GM12875 (cell line): ENCODE measurements around the gene MGAT5.

ENCODE experiments used
- H3K4me3 ChIP-seq: one replicate; pipeline ENCODE4 v1.5.1; 2011; ENCODE audit warnings: low read depth, low read length, control low read depth
- TF ChIP-seq, protein P1 (sequence below): IDR thresholded peaks from 2 replicates; pipeline ENCODE4 v1.5.1; 2011; ENCODE audit warnings: low read depth, mild to moderate bottlenecking, control low read depth, inconsistent platforms, low read length, moderate library complexity, borderline replicate concordance; ENCODE audit not compliant: insufficient read depth

The MGAT5 gene

DNA sequence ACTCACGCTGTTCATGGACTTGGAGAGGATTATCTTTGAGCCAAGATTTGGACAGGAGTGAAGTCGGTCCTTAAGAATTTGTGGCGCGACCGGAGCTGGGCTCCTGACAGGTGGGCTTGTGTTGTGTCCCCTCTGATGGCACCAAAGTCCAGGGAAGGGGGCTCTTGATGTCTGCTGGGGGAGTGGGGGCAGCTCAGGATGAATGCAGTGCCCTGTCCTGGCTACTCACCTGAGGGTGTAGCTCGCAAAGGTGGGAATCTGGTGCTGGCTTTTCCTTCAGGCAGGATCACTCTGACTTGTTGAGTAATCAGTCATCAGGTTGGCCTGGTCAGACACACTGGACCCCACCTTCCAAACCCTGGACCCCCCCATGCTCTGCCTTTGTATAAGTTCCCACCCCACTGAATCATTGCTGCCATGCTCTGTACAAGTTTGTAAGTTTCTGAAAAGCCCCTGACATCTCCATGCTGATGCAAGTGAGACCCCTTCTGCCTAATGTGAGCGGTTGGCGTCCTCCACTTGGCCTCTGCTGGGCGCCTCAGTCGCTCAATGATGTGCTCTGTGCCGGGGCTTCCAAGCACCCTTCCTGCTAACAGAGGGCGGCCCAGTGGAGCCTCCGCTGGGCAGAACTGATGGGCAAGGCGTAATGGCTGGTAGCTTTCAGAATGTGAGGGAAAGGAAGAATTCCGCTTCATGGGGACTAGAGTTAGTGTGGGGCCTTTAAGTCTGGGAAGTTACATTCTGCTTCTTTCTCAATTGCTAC lies 196.1 kb downstream of the MGAT5 start:
- H3K4me3 ChIP-seq, result no peak overlapping the region
- TF ChIP-seq, protein P1, sequence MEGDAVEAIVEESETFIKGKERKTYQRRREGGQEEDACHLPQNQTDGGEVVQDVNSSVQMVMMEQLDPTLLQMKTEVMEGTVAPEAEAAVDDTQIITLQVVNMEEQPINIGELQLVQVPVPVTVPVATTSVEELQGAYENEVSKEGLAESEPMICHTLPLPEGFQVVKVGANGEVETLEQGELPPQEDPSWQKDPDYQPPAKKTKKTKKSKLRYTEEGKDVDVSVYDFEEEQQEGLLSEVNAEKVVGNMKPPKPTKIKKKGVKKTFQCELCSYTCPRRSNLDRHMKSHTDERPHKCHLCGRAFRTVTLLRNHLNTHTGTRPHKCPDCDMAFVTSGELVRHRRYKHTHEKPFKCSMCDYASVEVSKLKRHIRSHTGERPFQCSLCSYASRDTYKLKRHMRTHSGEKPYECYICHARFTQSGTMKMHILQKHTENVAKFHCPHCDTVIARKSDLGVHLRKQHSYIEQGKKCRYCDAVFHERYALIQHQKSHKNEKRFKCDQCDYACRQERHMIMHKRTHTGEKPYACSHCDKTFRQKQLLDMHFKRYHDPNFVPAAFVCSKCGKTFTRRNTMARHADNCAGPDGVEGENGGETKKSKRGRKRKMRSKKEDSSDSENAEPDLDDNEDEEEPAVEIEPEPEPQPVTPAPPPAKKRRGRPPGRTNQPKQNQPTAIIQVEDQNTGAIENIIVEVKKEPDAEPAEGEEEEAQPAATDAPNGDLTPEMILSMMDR, result no peak

DNA sequence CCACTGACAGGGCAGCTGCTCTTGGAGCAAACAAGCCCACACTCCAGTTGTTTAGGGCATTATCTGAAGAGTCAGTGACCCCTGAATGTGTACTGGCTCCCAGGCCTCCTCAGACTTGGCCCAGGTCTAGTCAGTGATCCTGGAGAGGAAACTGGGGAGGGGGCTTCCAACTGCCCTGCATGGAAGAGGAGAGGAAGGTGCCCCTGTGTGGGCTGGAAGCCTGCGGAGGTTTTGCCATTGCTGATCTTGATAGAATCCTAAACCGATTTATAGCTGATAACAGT lies 197.4 kb downstream of the MGAT5 start:
- TF ChIP-seq, protein P1, result no peak
- H3K4me3 ChIP-seq, result no peak overlapping the region

DNA sequence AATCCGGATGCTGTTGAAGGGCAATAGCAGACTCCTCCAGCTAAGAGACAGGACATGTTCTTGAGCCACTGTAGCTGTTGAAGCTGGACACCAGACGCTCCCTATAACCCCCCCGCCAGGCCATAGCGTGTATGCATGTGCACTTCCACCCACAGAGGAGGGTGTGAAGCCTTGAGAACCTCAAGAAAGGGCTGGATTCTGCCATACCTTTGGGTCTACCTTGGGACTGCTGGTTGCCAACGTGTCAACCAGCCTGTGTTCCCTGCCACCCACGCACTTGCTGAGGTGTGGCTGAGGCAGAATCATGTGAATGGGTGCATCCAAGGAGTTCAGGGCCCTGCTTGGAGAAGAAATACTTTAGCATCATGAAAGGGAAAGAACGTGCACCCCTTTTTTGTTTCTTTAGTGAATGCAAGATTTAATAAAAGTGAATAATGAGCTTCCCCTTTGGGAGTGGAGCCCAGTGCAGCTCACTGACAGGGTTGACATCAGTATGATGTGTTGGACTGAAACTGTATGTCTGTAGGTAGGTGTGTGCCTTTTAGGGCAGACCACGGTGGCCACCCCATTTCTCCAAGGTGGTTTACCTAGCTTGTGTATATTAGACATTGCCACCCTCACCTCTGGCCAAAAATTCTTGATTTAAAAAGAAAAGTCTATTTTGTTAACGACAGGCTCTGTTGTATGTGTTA lies 198.3 kb downstream of the MGAT5 start:
- no peak overlapping the region for H3K4me3 ChIP-seq
- TF ChIP-seq, protein P1, result no peak

DNA sequence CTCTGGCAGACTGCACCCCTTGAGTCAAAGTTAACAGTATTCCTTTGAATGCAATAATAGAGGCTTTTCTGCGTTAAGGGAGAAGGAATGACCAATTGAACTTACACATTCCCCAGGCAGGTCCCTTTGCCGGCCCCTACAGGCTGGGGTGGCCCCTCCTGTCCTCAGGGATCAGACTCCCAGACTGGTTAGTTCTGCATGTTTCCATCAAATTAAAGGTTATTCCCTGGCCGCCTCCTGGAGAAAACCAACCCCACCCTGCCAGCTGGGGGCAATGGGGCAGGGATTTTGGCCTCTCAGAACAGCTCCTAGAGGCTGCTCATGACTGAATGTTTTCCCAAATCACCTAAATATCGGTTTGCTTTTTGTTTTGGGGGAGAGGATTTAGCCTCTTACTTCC lies 199.6 kb downstream of the MGAT5 start:
- TF ChIP-seq, protein P1, result no peak
- H3K4me3 ChIP-seq, result no peak overlapping the region

DNA sequence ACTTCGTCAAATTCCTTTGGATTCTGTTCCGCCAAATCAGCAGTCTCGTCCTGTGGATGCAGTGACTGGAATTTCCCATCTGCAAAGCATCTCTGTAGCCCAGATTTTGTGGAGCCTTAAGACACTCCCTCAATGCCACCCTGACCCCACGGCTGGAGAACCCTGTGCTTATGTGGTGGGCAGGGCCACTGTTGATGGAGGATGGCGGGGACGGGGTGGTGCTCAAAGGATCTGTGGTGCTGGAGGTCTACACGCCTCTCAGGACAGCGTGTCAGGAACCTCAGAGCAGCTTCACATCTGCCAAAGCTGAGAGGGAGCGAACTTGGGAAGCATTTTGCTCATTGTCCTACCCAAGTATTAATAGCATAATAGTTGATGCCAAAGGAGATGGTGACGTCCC lies 200.1 kb downstream of the MGAT5 start:
- H3K4me3 ChIP-seq, result no peak overlapping the region
- TF ChIP-seq, protein P1, result no peak

DNA sequence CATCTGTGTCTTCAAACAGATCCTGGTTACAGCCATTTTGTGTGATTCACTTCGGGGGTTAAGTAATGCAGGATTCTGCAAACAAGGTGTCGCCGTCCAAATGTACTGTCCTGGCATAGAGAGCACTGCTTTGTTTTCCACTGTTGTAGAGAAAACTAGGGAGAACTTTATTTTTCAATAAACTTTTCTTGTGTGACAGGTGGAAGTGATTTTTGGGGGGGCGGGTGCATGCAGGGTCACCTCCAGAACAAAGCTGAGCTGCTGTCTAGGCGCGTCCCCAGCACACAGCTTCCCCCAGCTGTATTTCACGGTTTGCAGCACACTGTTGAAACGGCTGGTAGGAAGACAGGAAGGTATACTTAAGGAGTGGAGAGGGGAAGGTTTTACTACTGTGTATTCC lies 200.6 kb downstream of the MGAT5 start:
- H3K4me3 ChIP-seq, result no peak overlapping the region
- TF ChIP-seq, protein P1, result no peak

DNA sequence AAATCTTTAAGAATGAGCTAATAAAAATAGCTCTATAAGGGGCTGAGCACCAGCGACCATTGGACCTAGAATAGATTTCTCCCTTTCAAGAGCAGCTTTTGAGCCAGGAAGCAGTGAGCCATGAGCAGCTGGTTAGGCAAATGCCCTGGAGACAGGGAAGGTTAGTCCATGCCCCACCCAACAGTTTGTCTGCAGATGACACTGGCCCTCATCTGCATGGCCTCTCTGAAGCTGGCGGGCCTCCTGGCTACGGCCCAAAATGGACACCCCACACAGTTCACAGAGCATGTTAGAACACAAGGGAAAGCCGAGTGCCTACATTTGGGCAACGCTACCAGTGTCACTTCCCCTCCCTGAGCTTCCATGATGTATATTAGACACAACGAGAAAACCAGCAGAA lies 201.1 kb downstream of the MGAT5 start:
- no peak overlapping the region for H3K4me3 ChIP-seq
- TF ChIP-seq, protein P1, result no peak
